Neural cell (in vitro differentiated cells): ENCODE data around the gene FAM168B.

Source experiments
- CTCF ChIP-seq: fragments of 450-650 bp; IDR thresholded peaks from 2 replicates; pipeline ENCODE4 v1.5.1; 2014; ENCODE audit warnings: antibody characterized with exemption, mild to moderate bottlenecking, moderate library complexity; ENCODE audit not compliant: poor library complexity, severe bottlenecking
- POLR2AphosphoS5 ChIP-seq: IDR thresholded peaks from 2 replicates; pipeline ENCODE4 v1.6.1; 2012
- SMC3 ChIP-seq: fragments of 450-650 bp; conservative IDR thresholded peaks from 2 replicates; pipeline ENCODE4 v1.6.1; 2014; ENCODE audit warnings: antibody characterized with exemption, mild to moderate bottlenecking, moderate library complexity; ENCODE audit not compliant: poor library complexity
- TAF1 ChIP-seq: IDR thresholded peaks from 2 replicates; pipeline ENCODE4 v1.6.1; 2012; ENCODE audit warnings: low read depth

- TF ChIP-seq SMC3 (no peak), TAF1 (no peak), CTCF (no peak), POLR2AphosphoS5 (no peak)
Measured at GRCh38 chr2:131006561-131006960, 86.7 kb downstream of the FAM168B start.
